Measurements from ENCODE around the gene B3GALNT1.
"Not testable (repeated sequence)": the region's sequence is repeated elsewhere in the genome, so short reads cannot be mapped to it uniquely, and the experiment has no call there.

Gene B3GALNT1

DNA sequence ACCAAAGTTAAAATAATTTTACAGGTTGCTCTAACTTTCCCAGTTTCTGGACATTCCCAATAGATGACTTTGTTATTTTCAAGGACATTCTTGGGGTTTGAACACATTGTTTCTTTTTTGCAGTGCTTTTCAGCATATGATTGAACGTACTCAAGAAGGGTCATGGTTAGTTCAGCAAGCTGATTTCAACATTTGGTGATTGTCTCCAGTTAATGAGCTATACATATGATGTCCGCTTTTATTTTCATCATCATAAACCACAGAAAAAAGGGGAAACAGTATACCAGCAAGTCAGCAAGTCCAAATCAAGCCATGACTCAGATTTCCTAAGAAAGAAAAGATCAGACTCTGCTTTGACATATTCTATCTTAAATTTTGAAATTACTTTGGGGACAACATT is 69.4 kb downstream of the B3GALNT1 start:
- no peak for TF ChIP-seq ZNF565 (CRISPR knock-in tag; conservative IDR thresholded peaks at IDR 0.05; ENCODE audit: low read depth)
- no peak for TF ChIP-seq ESRRG (CRISPR knock-in tag; IDR thresholded peaks at IDR 0.05)
- TF ChIP-seq RARB (CRISPR knock-in tag; IDR thresholded peaks at IDR 0.05) = no peak
- TF ChIP-seq, protein P1, sequence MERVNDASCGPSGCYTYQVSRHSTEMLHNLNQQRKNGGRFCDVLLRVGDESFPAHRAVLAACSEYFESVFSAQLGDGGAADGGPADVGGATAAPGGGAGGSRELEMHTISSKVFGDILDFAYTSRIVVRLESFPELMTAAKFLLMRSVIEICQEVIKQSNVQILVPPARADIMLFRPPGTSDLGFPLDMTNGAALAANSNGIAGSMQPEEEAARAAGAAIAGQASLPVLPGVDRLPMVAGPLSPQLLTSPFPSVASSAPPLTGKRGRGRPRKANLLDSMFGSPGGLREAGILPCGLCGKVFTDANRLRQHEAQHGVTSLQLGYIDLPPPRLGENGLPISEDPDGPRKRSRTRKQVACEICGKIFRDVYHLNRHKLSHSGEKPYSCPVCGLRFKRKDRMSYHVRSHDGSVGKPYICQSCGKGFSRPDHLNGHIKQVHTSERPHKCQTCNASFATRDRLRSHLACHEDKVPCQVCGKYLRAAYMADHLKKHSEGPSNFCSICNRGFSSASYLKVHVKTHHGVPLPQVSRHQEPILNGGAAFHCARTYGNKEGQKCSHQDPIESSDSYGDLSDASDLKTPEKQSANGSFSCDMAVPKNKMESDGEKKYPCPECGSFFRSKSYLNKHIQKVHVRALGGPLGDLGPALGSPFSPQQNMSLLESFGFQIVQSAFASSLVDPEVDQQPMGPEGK (CRISPR knock-in tag; IDR thresholded peaks at IDR 0.05; ENCODE audit: borderline replicate concordance) = no peak
- no peak for TF ChIP-seq PPARA (CRISPR knock-in tag; IDR thresholded peaks at IDR 0.05; ENCODE audit: borderline replicate concordance)
- TF ChIP-seq ZFP3 (CRISPR knock-in tag; IDR thresholded peaks at IDR 0.05) = no peak
- TF ChIP-seq GLIS3 (CRISPR knock-in tag; IDR thresholded peaks at IDR 0.05) = no peak
- no peak for TF ChIP-seq TSHZ2 (CRISPR knock-in tag; IDR thresholded peaks at IDR 0.05)
- no peak for TF ChIP-seq SNAI2 (CRISPR knock-in tag; IDR thresholded peaks at IDR 0.05)
- no peak for TF ChIP-seq ZC3H10 (CRISPR knock-in tag; IDR thresholded peaks at IDR 0.05)
- TF ChIP-seq ZFP30 (CRISPR knock-in tag; IDR thresholded peaks at IDR 0.05) = no peak
- TF ChIP-seq, protein P2, sequence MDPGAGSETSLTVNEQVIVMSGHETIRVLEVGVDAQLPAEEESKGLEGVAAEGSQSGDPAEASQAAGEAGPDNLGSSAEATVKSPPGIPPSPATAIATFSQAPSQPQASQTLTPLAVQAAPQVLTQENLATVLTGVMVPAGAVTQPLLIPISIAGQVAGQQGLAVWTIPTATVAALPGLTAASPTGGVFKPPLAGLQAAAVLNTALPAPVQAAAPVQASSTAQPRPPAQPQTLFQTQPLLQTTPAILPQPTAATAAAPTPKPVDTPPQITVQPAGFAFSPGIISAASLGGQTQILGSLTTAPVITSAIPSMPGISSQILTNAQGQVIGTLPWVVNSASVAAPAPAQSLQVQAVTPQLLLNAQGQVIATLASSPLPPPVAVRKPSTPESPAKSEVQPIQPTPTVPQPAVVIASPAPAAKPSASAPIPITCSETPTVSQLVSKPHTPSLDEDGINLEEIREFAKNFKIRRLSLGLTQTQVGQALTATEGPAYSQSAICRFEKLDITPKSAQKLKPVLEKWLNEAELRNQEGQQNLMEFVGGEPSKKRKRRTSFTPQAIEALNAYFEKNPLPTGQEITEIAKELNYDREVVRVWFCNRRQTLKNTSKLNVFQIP (CRISPR knock-in tag; IDR thresholded peaks at IDR 0.05; ENCODE audit: borderline replicate concordance, low read depth) = no peak
- TF ChIP-seq CSDC2 (CRISPR knock-in tag; IDR thresholded peaks at IDR 0.05) = no peak
- no peak for TF ChIP-seq TCF4 (CRISPR knock-in tag; IDR thresholded peaks at IDR 0.05; ENCODE audit: borderline replicate concordance)
- no peak for TF ChIP-seq TOX (CRISPR knock-in tag; IDR thresholded peaks at IDR 0.05; ENCODE audit: borderline replicate concordance)
- no peak for TF ChIP-seq OSR1 (CRISPR knock-in tag; IDR thresholded peaks at IDR 0.05)
- no peak for TF ChIP-seq ARNTL (CRISPR knock-in tag; IDR thresholded peaks at IDR 0.05; ENCODE audit: borderline replicate concordance, low read depth)
- no peak for TF ChIP-seq CREB5 (CRISPR knock-in tag; IDR thresholded peaks at IDR 0.05; ENCODE audit: low read depth)

GRCh38 chr3:161034913-161035550 is 70.1 kb downstream of the B3GALNT1 start:
- ATAC-seq = not testable (repeated sequence)

More for the DNA sequence above, 69.4 kb downstream of the B3GALNT1 start:
- no peak for ATAC-seq

Measured in SK-N-SH treated with all-trans-retinoic acid at 6 μM for 48 hours (cell line).